Activated T-helper 1 cell treated with anti-CD3 and anti-CD28 coated beads, Interleukin-12 subunit alpha, Interleukin-12 subunit beta, Interleukin-2, Interleukin-4 antibody, amounts not matched to agents 30 ng/mL and 10 ng/mL and 1 ng/mL, durations not matched to agents 14 hours and 24 hours and 36 hours (primary cell): Measurements from ENCODE around the gene TAF1B. TPM values are rescaled to one million over a fixed set of nuclear protein-coding genes. Genes with fewer than 3 reads are reported as not detected.
"Not testable (repeated sequence)": the region's sequence is repeated elsewhere in the genome, so short reads cannot be mapped to it uniquely, and the experiment has no call there.

Source experiments
- DNase-seq: peaks from one replicate; pipeline ENCODE4 v3.0.0; 2021; ENCODE audit warnings: low spot score
- H3K27ac Mint-ChIP-seq: one replicate; pipeline ENCODE4 v1.8.0; 2021; ENCODE audit warnings: mild to moderate bottlenecking, mixed read lengths
- H3K27me3 Mint-ChIP-seq: one replicate; pipeline ENCODE4 v1.8.0; 2022; ENCODE audit warnings: mild to moderate bottlenecking, moderate library complexity, mixed read lengths; ENCODE audit not compliant: insufficient read depth
- H3K36me3 Mint-ChIP-seq: one replicate; pipeline ENCODE4 v1.8.0; 2021; ENCODE audit warnings: low read depth, mixed read lengths
- H3K4me1 Mint-ChIP-seq: one replicate; pipeline ENCODE4 v1.8.0; 2021; ENCODE audit warnings: low read depth, mixed read lengths
- H3K4me3 Mint-ChIP-seq: one replicate; pipeline ENCODE4 v1.8.0; 2021; ENCODE audit warnings: mild to moderate bottlenecking, moderate library complexity, mixed read lengths
- H3K9me3 Mint-ChIP-seq: one replicate; pipeline ENCODE4 v1.8.0; 2021; ENCODE audit warnings: mixed read lengths
- intact Hi-C: fragments of 100-400 bp; cut with micrococcal nuclease; formaldehyde crosslinking; loops from one replicate; pipeline ENCODE4 v1.15.1; 2024
- total RNA-seq: library from RNA; stranded (reverse); gene quantifications from 2 replicates; pipeline ENCODE4 v1.2.3, GENCODE V29; 2022

Gene TAF1B
- total RNA-seq, 1 donor from 2014 or later: 25.1 TPM

DNA sequence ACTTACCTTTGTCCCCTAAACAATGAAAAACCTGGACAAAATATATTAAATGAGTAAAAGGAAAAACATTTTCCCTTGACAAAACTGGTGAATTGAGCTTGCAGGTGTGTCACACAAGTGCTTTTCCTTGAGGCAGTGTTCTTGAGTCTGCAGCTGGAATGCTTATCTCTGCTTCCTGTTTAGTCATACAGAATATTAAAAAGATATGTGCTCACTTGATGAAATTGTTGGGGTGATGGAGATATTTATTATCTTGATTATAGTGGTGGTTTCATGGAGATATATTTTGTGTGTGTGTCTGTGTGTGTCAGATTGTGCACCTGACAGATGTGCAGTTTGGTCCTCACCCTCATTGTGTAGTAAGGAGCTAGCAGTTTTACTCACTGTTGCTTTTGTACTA, 3.3 kb downstream of the TAF1B start:
- intact Hi-C loops: no loop called here
- Mint-ChIP-seq H3K27me3 (no peaks in the 10 kb centered on the region), H3K36me3 (peaks cover 38% of the 10 kb centered on the region), H3K4me3 (no peak overlapping the region), H3K27ac (no peak overlapping the region), H3K4me1 (peaks cover 52% of the 10 kb centered on the region), H3K9me3 (no peaks in the 10 kb centered on the region)
- no peak for DNase-seq

DNA sequence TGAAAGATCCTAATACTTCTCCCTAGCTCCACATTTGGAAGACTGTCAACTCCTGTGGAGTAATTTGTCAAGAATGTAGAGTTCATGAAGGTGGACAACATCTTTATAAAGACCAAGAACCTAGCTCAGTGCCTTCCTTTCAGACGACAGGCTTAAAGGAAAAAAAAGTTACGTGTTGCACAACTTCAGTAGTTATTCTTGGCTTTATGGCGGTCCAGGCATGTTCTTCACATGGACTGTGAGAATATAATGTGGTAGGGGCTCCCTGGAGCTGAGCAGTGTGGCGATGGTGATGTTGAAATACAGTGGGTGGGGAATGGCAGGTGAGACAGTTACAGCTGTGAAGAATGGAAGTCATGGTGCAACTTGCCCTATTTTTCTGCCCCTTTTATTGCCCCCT, 3.9 kb downstream of the TAF1B start:
- no peak overlapping the region for H3K4me3 Mint-ChIP-seq
- H3K27me3 Mint-ChIP-seq: no peaks in the 10 kb centered on the region
- DNase-seq: no peak
- no peak overlapping the region for H3K27ac Mint-ChIP-seq
- no peaks in the 10 kb centered on the region for H3K9me3 Mint-ChIP-seq
- intact Hi-C loops: no loop called here
- peaks cover 52% of the 10 kb centered on the region for H3K4me1 Mint-ChIP-seq
- peaks cover 41% of the 10 kb centered on the region for H3K36me3 Mint-ChIP-seq

- Mint-ChIP-seq H3K36me3 (peaks cover 65% of the 10 kb centered on the region), H3K9me3 (peaks cover 16% of the 10 kb centered on the region), H3K27ac (no peak overlapping the region), H3K4me3 (no peak overlapping the region), H3K27me3 (no peaks in the 10 kb centered on the region), H3K4me1 (peaks cover 7% of the 10 kb centered on the region)
- DNase-seq: no peak
- intact Hi-C loops: no loop called here
Observed at GRCh38 chr2:9852881-9853280, 9.6 kb downstream of the TAF1B start.

GRCh38 chr2:9857814-9858729, 14.8 kb downstream of the TAF1B start:
- no peak overlapping the region for H3K27ac Mint-ChIP-seq
- no peaks in the 10 kb centered on the region for H3K27me3 Mint-ChIP-seq
- no peak for DNase-seq
- intact Hi-C loops: no loop called here
- peaks cover 46% of the 10 kb centered on the region for H3K9me3 Mint-ChIP-seq
- no peak overlapping the region for H3K4me3 Mint-ChIP-seq
- peaks cover 80% of the 10 kb centered on the region for H3K36me3 Mint-ChIP-seq
- H3K4me1 Mint-ChIP-seq: no peaks in the 10 kb centered on the region

- no peak for DNase-seq
- Mint-ChIP-seq H3K27me3 (no peaks in the 10 kb centered on the region), H3K27ac (no peak overlapping the region), H3K4me1 (no peaks in the 10 kb centered on the region), H3K9me3 (peaks cover 53% of the 10 kb centered on the region), H3K4me3 (no peak overlapping the region), H3K36me3 (peaks cover 76% of the 10 kb centered on the region)
- intact Hi-C loops: no loop called here
Observed at GRCh38 chr2:9858730-9859068, 15.4 kb downstream of the TAF1B start.

- H3K27ac Mint-ChIP-seq, DNase-seq, H3K27me3 Mint-ChIP-seq, H3K4me3 Mint-ChIP-seq, intact Hi-C loops, H3K4me1 Mint-ChIP-seq: not testable (repeated sequence)
- Mint-ChIP-seq H3K36me3 (peaks cover 59% of the 10 kb centered on the region), H3K9me3 (peaks cover 56% of the 10 kb centered on the region)
Observed at GRCh38 chr2:9860922-9861580, 17.8 kb downstream of the TAF1B start.

DNA sequence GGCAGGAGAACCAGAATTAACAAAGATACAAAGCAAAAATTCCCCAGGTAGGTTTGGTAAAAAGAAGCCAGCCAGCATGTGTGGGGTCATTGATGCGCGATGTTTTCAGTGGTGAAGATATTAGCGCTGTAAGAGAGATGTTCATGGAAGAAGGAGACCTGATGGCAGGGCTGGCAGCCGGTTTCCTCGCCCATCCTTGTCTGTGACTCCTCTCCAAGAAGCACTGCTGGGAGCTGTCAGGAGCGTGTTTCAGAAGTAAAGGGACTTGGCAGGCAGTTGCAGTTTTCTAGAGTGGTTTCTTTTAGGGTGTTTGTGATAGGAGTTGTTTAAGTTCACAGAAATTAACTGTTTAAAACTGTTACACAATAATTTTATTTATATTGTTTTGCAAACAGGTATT, 24.6 kb downstream of the TAF1B start:
- H3K4me3 Mint-ChIP-seq: no peak overlapping the region
- H3K4me1 Mint-ChIP-seq: no peaks in the 10 kb centered on the region
- peaks cover 12% of the 10 kb centered on the region for H3K36me3 Mint-ChIP-seq
- DNase-seq: no peak
- peaks cover 14% of the 10 kb centered on the region for H3K9me3 Mint-ChIP-seq
- peak overlapping the region; percentile 37 for H3K27ac Mint-ChIP-seq
- H3K27me3 Mint-ChIP-seq: no peaks in the 10 kb centered on the region
- intact Hi-C loops: no loop called here

DNA sequence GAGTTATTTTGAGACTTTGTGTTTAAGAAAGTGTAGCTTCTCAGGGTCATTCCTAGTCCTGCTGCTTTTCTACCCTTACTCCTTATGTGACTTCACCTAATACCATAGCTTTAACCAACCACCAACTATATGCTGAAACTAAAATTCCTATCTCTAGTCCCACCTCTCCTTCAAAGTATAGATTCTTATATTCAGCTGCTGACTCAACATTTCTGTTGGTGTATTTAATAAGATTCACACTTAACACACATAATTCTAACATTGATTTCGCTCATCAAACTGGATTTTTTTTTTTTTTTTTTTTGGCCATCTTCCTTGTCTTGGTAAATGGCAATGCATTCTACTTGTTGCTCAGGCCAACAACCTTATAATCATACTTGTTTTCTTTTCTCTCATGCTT, 30.1 kb downstream of the TAF1B start:
- intact Hi-C loops: no loop called here
- Mint-ChIP-seq H3K9me3 (no peaks in the 10 kb centered on the region), H3K27ac (no peak overlapping the region), H3K27me3 (no peaks in the 10 kb centered on the region), H3K4me3 (no peak overlapping the region), H3K36me3 (peaks cover 34% of the 10 kb centered on the region), H3K4me1 (peaks cover 5% of the 10 kb centered on the region)
- DNase-seq: no peak

GRCh38 chr2:9877026-9877425, 33.8 kb downstream of the TAF1B start:
- no peak for DNase-seq
- intact Hi-C loops: no loop called here
- no peaks in the 10 kb centered on the region for H3K27me3 Mint-ChIP-seq
- peaks cover 9% of the 10 kb centered on the region for H3K4me1 Mint-ChIP-seq
- H3K36me3 Mint-ChIP-seq: peaks cover 42% of the 10 kb centered on the region
- H3K4me3 Mint-ChIP-seq: no peak overlapping the region
- no peak overlapping the region for H3K27ac Mint-ChIP-seq
- H3K9me3 Mint-ChIP-seq: no peaks in the 10 kb centered on the region

DNA sequence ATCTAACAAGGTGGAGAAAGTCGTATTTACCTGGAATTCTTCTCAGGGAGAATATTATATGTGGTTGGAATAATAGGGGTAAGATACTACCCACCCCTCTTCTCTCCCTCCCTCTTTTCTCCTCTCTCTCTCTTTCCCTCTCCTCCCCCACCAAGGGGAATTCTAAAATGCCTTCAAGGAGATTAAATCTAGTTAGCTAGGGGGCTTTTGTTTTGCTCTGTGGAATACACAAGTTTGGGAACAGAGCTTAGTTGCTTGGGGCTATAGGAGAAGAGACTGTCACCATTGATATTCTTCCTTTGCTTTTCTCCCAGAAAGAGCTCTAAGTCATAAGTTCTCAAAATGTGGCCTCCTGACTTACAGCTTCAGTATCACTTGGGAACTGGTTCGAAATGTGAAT, 34.5 kb downstream of the TAF1B start:
- intact Hi-C loops: no loop called here
- Mint-ChIP-seq H3K27ac (no peak overlapping the region), H3K27me3 (no peaks in the 10 kb centered on the region), H3K4me3 (no peak overlapping the region), H3K9me3 (no peaks in the 10 kb centered on the region), H3K4me1 (peaks cover 9% of the 10 kb centered on the region), H3K36me3 (peaks cover 40% of the 10 kb centered on the region)
- DNase-seq: no peak

- DNase-seq: no peak
- Mint-ChIP-seq H3K27me3 (no peaks in the 10 kb centered on the region), H3K9me3 (no peaks in the 10 kb centered on the region), H3K4me1 (peaks cover 9% of the 10 kb centered on the region), H3K36me3 (peaks cover 34% of the 10 kb centered on the region), H3K4me3 (no peak overlapping the region), H3K27ac (no peak overlapping the region)
- intact Hi-C loops: no loop called here
Observed at GRCh38 chr2:9879455-9880194, 36.4 kb downstream of the TAF1B start.

DNA sequence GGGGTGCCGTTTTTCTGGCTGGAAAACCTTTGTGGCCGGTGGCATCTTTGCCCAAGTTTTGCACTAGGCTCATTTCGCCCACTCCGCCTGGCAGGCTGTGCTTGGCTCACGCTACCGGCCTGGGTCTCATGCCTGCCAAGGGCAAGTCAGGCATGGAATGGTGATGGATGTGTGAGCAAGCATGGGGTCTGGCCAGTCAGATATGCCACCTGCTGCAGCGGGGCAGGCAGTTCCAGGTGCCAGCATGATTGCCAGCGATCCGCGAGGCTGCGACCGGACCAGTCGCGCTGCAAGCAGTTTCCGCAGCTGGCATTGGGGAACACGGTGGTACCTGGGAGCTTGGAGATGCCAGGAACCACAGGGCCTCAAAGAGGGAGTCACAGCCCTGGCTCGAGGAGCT, 40.6 kb downstream of the TAF1B start:
- intact Hi-C loops: no loop called here
- peaks cover 27% of the 10 kb centered on the region for H3K4me1 Mint-ChIP-seq
- peaks cover 43% of the 10 kb centered on the region for H3K36me3 Mint-ChIP-seq
- H3K4me3 Mint-ChIP-seq: no peak overlapping the region
- peaks cover 14% of the 10 kb centered on the region for H3K9me3 Mint-ChIP-seq
- H3K27me3 Mint-ChIP-seq: no peaks in the 10 kb centered on the region
- DNase-seq: no peak
- no peak overlapping the region for H3K27ac Mint-ChIP-seq

DNA sequence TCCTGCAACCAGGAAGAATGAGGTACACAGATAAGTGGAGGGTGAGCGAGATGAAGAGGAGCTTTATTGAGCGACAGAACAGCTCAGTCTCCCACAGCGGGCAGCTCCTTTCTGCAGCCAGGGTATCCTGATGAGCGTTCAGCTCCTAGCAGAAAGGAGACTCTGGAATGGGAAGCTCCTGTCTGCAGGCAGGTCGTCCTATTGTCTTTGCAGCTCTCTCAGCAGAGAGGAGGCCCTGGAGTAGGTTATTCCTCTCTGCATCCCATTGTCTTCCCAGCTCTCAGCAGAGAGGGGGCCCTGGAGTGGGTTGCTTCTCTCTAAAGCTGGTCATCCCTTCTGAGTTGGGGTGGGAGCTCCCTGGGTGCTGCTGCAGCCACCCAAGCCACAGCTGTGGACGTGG, 41.2 kb downstream of the TAF1B start:
- DNase-seq: no peak
- H3K9me3 Mint-ChIP-seq: peaks cover 14% of the 10 kb centered on the region
- no peak overlapping the region for H3K4me3 Mint-ChIP-seq
- peaks cover 24% of the 10 kb centered on the region for H3K4me1 Mint-ChIP-seq
- no peaks in the 10 kb centered on the region for H3K27me3 Mint-ChIP-seq
- H3K36me3 Mint-ChIP-seq: peaks cover 44% of the 10 kb centered on the region
- intact Hi-C loops: no loop called here
- H3K27ac Mint-ChIP-seq: no peak overlapping the region
